Fibroblast of lung (primary cell): ENCODE measurements around the gene PDLIM5. TPM values are rescaled to one million over a fixed set of nuclear protein-coding genes. Genes with fewer than 3 reads are reported as not detected.

ENCODE experiments used
- DNase-seq, 2 donors: peaks; one replicate each; pipeline versions ENCODE4 v3.0.0 to v3.0.0-alpha.2; 2010; ENCODE audit warnings: low read depth in 2 of 2
- H2AFZ ChIP-seq: 2 replicates; pipeline ENCODE4 v1.5.1; 2012; ENCODE audit warnings: low read length, control low read depth, inconsistent platforms
- H3K27ac ChIP-seq: 2 replicates; pipeline ENCODE4 v1.5.1; 2011; ENCODE audit warnings: low read length, control low read depth; ENCODE audit not compliant: insufficient read depth
- H3K27me3 ChIP-seq: 2 replicates; pipeline ENCODE4 v1.5.1; 2011; ENCODE audit warnings: mild to moderate bottlenecking, low read length; ENCODE audit not compliant: control insufficient read depth, insufficient read depth
- H3K36me3 ChIP-seq: 2 replicates; pipeline ENCODE4 v1.5.1; 2011; ENCODE audit warnings: low read length; ENCODE audit not compliant: control insufficient read depth, insufficient read depth
- H3K4me1 ChIP-seq: 2 replicates; pipeline ENCODE4 v1.5.1; 2011; ENCODE audit warnings: low read length; ENCODE audit not compliant: control insufficient read depth, insufficient read depth; ENCODE audit errors: extremely low read depth
- H3K4me2 ChIP-seq: 2 replicates; pipeline ENCODE4 v1.5.1; 2011; ENCODE audit warnings: low read length, control low read depth; ENCODE audit not compliant: insufficient read depth; ENCODE audit errors: extremely low read depth
- H3K4me3 ChIP-seq, 4 experiments: fragments of 200-600 bp in 1 of 4; sonication (generic) in 1 of 4; replicated peaks in 1 of 4; 2 replicates each; pipeline ENCODE4 v1.5.1; 2011 to 2016; ENCODE audit warnings: low read length in 4 of 4, low read depth in 3 of 4, mild to moderate bottlenecking in 3 of 4, control low read depth in 2 of 4, inconsistent platforms in 1 of 4, mixed read lengths in 1 of 4; ENCODE audit not compliant: insufficient read depth in 1 of 4; ENCODE audit errors: control extremely low read depth in 1 of 4
- H3K79me2 ChIP-seq: 2 replicates; pipeline ENCODE4 v1.5.1; 2012; ENCODE audit warnings: mild to moderate bottlenecking, low read length, inconsistent platforms; ENCODE audit not compliant: control insufficient read depth, insufficient read depth
- H3K9ac ChIP-seq: 2 replicates; pipeline ENCODE4 v1.5.1; 2011; ENCODE audit warnings: mild to moderate bottlenecking, low read length, control low read depth; ENCODE audit not compliant: insufficient read depth
- H3K9me3 ChIP-seq: 2 replicates; pipeline ENCODE4 v1.5.1; 2012; ENCODE audit warnings: low read depth, low read length; ENCODE audit not compliant: control insufficient read depth, insufficient read depth
- H4K20me1 ChIP-seq: 2 replicates; pipeline ENCODE4 v1.5.1; 2011; ENCODE audit warnings: low read length; ENCODE audit not compliant: control insufficient read depth, insufficient read depth; ENCODE audit errors: extremely low read depth
- CTCF ChIP-seq, 2 donors: IDR thresholded peaks in 1 of 2; conservative IDR thresholded peaks in 1 of 2; 1 replicate in 1 of 2; 2 replicates in 1 of 2; pipeline ENCODE4 v1.5.1; 2011 to 2012; ENCODE audit warnings: low read length in 2 of 2, control low read depth in 1 of 2, inconsistent platforms in 1 of 2, low read depth in 1 of 2, mild to moderate bottlenecking in 1 of 2
- EZH2 ChIP-seq: IDR thresholded peaks from 2 replicates; pipeline ENCODE4 v1.5.1; 2012; ENCODE audit warnings: low read length, control low read depth, mild to moderate bottlenecking; ENCODE audit errors: missing control alignments
- polyA plus RNA-seq, 2 donors: library from polyadenylated mRNA; depleted of rRNA in 1 of 2; stranded (reverse) in 1 of 2; unstranded in 1 of 2; fragments of >200 nt; gene quantifications; 2 replicates each; pipeline ENCODE4 v1.2.1, GENCODE V29; 2011 to 2012; ENCODE audit warnings: missing spikeins in 1 of 2
- total RNA-seq: library from RNA; depleted of rRNA; stranded (reverse); fragments of >200 nt; gene quantifications from 2 replicates; pipeline ENCODE4 v1.2.1, GENCODE V29; 2014

Gene PDLIM5
- total and polyA plus RNA-seq, 2 donors (not counting 1 experiment from before 2014, with no cell fraction given) = 28.4 to 113 TPM

- Histone ChIP-seq H3K27ac (no peak overlapping the region), H3K9ac (no peak overlapping the region)
Observed at GRCh38 chr4:94495408-94495807, 43.7 kb downstream of the PDLIM5 start.

GRCh38 chr4:94497690-94498089 is 45.9 kb downstream of the PDLIM5 start:
- H3K79me2 ChIP-seq = peaks cover 13% of the 10 kb centered on the region
- H3K4me1 ChIP-seq = no peaks in the 10 kb centered on the region
- H3K9ac ChIP-seq = no peak overlapping the region
- no peaks in the 10 kb centered on the region for H3K9me3 ChIP-seq
- no peak overlapping the region for H3K27ac ChIP-seq
- no peaks in the 10 kb centered on the region for H4K20me1 ChIP-seq
- no peaks in the 10 kb centered on the region for H3K27me3 ChIP-seq
- no peak overlapping the region for H3K4me2 ChIP-seq
- no peak overlapping the region for H2AFZ ChIP-seq
- no peak overlapping the region for H3K4me3 ChIP-seq
- H3K36me3 ChIP-seq = no peaks in the 10 kb centered on the region
- TF ChIP-seq EZH2 (no peak), CTCF (conservative IDR thresholded peaks at IDR 0.05 in 1 of 2, IDR thresholded peaks at IDR 0.05 in 1 of 2; ENCODE audit: low read depth in 1 of 2, low read length in 2 of 2) (no peak)
- no peak for DNase-seq

More at GRCh38 chr4:94495408-94495807, 43.7 kb downstream of the PDLIM5 start:
- Histone ChIP-seq H3K9me3 (no peaks in the 10 kb centered on the region), H3K36me3 (no peaks in the 10 kb centered on the region), H3K4me1 (peaks cover 5% of the 10 kb centered on the region), H3K79me2 (peaks cover 17% of the 10 kb centered on the region), H3K4me2 (no peak overlapping the region), H3K27me3 (no peaks in the 10 kb centered on the region), H4K20me1 (no peaks in the 10 kb centered on the region), H2AFZ (no peak overlapping the region), H3K4me3 (no peak overlapping the region)
- TF ChIP-seq EZH2 (no peak), CTCF (conservative IDR thresholded peaks at IDR 0.05 in 1 of 2, IDR thresholded peaks at IDR 0.05 in 1 of 2; ENCODE audit: low read depth in 1 of 2, low read length in 2 of 2) (no peak)
- DNase-seq = no peak

- no peak overlapping the region for H3K4me3 ChIP-seq
- no peak for DNase-seq
- H3K9ac ChIP-seq = no peak overlapping the region
- H2AFZ ChIP-seq = no peak overlapping the region
- H3K79me2 ChIP-seq = peaks cover 12% of the 10 kb centered on the region
- no peaks in the 10 kb centered on the region for H3K4me1 ChIP-seq
- no peaks in the 10 kb centered on the region for H3K27me3 ChIP-seq
- no peaks in the 10 kb centered on the region for H4K20me1 ChIP-seq
- no peak overlapping the region for H3K27ac ChIP-seq
- TF ChIP-seq EZH2 = no peak
- no peak for TF ChIP-seq CTCF (conservative IDR thresholded peaks at IDR 0.05 in 1 of 2, IDR thresholded peaks at IDR 0.05 in 1 of 2; ENCODE audit: low read depth in 1 of 2, low read length in 2 of 2)
- no peak overlapping the region for H3K4me2 ChIP-seq
- H3K9me3 ChIP-seq = no peaks in the 10 kb centered on the region
- no peaks in the 10 kb centered on the region for H3K36me3 ChIP-seq
Observed at GRCh38 chr4:94498502-94498901, 46.8 kb downstream of the PDLIM5 start.
